ENCODE results near the gene TDRD10.

The TDRD10 gene

DNA sequence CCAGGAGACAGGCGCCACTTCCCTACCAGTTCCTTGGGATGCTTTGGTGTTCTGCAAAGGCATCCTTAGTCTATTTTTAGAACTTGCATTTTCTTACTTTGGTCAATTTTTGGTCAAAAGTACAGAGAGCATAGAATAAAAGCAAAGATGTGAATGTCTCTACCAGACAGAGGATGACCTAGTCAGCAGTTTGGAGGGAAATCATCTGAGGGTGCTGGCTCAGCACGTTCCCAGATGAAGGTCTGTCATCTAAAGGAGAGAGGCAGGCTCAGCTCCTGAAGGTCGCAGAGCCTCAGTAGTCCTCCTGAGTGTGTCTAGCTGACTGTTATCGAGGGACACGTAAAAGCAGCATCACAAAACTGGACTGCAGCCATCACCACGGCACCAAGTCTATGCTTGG lies 80.9 kb downstream of the TDRD10 start:
- DNase-seq: no peak

DNA sequence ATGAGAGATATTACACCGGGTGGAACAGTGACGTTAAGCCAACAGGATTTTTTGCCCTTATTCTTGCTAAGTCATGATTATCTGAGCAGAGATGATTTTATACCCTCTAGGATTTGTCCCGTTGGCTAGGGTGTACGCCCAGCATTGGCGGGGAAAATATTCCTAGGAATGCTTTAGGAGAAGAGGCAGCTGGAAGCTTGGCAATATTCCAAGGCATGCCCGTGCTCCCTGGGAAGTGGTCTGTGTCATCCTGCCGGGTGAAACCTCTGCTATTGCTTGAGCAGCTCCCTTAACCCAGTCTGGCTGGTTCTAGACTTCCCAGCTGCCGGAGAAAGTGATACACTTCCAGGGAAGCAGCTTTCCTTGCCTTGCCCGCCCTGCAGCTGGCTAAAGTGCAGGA lies 81.8 kb downstream of the TDRD10 start:
- no peak for DNase-seq

DNA sequence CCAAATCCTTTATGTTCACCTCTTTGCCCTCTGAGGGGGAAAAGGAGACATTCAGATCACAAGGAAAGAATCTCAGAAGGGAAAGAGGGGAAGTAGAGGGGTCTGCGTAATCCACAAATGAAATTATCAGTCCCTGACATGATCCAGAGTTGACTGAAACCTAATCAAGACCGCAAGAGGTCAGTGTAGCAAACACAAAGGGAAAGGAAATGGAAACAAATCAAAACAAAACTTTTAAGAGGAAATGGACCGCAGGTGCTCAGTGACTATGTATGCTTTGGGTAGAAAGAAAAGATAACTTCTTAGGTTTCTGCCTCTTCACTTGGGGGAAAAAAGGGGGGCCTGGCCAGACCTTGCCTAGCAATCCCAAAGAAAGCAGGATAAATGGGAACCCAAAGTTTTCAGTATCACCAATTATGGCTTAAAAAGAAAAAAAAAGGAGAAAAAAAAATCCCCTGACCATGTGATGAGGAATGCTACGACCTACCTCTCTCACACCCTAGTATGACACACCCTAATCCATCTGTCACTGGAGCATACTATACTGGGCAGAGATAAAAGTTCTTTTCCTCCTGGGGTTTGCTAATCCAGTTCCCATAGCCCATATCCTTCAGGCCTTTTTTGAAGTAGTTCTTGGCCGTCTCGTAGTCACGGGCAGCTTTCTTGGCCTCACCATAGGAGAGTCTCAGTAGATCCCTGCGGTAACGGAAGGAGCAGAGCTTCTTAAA lies 82.4 kb downstream of the TDRD10 start:
- no peak for DNase-seq

DNA sequence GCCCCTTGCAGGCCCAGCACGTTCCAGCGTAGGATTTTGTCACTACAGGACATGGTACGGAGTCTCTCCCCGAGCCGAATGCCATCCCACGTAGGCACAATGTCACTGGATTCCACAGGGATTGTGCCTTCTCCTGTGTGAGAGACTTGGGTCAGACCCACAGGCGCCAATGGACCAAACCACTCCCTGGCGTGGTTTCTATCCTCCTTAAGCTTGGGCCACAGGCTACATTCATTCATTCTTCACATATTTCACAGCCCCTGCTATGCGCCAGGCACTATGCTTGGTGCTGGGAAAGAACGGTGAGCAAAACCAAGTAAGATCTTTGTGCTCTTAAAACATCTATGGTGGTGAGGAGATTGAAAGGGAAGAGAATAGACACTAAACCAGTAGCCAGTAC lies 84.2 kb downstream of the TDRD10 start:
- DNase-seq: no peak

- DNase-seq: no peak
Measured at GRCh38 chr1:154586641-154587040, 84.6 kb downstream of the TDRD10 start.

- no peak for DNase-seq
Measured at GRCh38 chr1:154589780-154590179, 87.8 kb downstream of the TDRD10 start.

GRCh38 chr1:154590756-154591155 lies 88.7 kb downstream of the TDRD10 start:
- DNase-seq: no peak

- no peak for DNase-seq
Measured at GRCh38 chr1:154591206-154591605, 89.2 kb downstream of the TDRD10 start.

GRCh38 chr1:154593390-154593789 lies 91.4 kb downstream of the TDRD10 start:
- no peak for DNase-seq

DNA sequence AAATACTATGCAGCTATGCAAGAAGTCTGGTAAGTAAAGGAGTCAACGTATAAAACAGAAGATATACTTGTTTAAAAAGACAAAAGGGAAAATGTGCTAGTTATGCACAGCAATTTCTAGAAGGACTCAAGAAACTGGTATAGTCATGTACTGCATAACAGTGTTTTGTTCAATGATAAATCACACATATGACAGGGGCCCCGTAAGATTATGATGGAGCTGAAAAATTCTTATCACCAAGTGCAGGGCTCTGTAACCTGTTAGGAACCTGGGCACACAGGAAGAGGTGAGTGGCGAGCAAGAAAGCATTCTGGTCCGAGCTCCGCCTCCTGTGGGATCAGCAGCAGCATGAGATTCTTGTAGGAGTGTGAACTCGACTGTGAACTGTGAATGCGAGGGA lies 92.8 kb downstream of the TDRD10 start:
- DNase-seq: no peak

DNA sequence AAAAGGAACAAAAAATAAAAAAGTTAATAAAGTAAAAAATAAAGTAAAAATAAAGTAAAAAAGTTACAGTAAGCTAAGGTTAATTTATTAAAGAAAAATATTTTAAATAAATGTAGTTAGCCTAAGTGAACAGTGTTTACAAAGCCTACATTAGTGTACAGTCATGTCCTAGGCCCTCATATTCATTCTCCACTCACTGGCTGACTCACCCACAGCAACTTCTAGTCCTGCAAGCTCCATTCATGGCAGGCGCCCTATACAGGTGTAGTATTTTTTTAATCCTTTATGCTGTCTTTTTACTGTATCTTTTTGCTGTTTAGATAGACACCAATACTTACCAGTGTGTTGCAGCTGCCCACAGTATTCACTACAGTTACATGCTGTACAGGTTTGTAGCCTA lies 93.6 kb downstream of the TDRD10 start:
- no peak for DNase-seq
